GM18505 (cell line): ENCODE results near the gene SOAT2.
"Not testable (repeated sequence)": the region's sequence is repeated elsewhere in the genome, so short reads cannot be mapped to it uniquely, and the experiment has no call there.

Experiments used
- ATAC-seq: cut with Tn5 transposase; IDR thresholded peaks from one replicate; pipeline ENCODE4 v1.9.1; 2021; ENCODE audit not compliant: unreplicated experiment
- POLR2A ChIP-seq: IDR thresholded peaks from 4 replicates; pipeline ENCODE4 v1.6.1; 2011; ENCODE audit warnings: borderline replicate concordance; ENCODE audit not compliant: insufficient read depth, insufficient read length; ENCODE audit errors: extremely low read depth

The SOAT2 gene

DNA sequence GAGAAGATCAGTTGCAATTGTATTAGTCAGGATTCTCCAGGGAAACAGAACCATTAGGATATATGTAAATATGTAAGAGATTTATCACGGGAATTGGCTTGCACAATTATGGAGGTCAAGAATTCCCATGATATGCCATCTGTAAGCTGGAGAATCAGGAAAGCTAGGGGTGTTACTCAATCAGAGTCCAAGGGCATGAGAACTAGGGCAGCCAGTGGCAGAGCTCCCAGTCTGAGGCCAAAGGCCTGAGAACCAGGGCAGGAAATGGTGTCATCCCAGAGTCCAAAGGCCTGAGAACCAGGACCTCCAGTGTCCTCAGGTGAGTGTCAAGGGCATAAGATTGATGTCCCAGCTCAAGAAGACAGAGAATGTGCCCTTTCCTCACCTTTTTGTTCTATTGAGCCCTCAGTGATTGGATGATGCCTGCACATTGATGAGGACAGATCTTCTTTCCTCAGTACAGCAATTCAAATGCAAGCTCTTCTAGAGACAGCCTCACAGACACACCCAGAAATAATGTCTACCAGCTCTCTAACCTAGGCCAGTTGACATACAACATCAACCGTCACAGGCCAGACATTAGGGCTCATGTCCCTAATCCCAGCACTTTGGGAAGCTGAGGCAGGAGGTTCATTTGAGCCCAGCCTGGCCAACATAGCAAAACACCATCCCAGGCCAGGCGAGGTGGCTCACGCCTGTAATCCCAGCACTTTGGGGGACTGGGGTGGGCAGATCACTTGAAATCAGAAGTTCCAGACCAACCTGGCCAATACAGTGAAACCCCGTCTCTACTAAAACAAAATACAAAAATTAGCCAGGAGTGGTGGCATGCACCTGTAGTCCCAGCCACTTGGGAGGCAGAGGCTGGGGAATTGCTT lies 42.3 kb downstream of the SOAT2 start:
- TF ChIP-seq POLR2A: no peak
- ATAC-seq: no peak

DNA sequence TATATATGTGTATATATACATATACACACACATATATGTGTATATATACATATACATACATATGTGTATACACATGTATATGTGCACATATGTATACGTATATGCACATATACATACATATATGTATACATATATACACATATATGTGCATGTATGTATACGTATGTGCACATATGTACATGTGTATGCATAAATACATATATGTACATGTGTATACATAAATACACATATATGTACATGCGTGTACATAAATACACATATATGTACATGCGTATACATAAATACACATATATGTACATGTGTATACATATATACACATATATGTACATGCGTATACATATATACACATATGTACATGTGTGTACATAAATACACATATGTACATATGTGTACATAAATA lies 43.9 kb downstream of the SOAT2 start:
- ATAC-seq: no peak
- no peak for TF ChIP-seq POLR2A

DNA sequence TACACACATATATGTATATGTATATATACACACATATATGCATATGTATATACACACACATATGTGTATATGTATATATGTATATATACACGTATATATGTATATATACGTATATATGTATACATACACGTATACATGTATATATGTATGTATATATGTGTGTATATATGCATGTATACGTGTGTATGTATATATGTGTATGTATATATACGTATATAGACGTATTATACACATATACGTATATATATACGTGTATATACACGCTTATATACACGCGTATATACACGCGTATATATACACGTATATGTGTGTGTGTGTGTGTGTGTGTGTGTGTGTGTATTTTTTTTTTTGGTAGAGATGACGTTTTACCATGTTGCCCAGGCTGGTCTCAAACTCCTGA lies 44.4 kb downstream of the SOAT2 start:
- ATAC-seq: no peak
- no peak for TF ChIP-seq POLR2A

DNA sequence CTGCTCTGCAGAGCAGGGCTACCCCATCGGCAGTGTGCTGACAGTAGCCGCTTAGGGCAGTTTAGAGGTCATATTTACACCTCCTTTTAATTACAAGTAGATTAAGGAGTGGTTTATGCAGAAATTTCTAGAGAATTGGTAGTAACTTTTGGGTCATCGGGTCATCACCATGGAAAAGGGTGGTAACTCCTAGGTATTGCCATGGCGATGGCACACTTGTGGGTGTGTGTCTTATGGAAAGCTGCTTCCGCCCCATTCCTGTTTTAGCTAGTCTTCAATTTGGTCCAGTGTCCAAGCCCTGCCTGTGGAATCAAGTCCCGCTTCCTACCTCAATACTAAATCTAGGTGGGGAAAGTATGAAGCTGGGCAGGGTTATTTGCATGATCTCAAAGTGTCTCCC lies 47.8 kb downstream of the SOAT2 start:
- no peak for TF ChIP-seq POLR2A
- ATAC-seq: no peak

DNA sequence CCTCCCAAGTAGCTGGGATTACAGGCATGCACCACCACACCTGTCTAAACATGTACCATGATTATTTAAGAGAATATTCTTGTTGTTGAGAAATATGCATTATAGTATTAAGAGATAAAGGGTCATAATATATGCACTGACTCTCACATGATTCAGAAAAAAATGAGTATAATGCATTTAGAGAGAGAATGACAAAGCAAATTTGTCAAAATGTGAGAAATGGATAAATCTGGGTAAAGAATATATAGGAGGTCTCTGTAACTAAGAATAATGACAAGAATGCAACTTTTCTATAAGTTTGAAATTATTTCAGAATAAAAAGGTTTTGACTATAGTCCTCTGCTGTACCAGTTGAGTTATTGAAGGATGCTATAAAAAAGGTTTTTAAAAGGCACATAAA lies 49.1 kb downstream of the SOAT2 start:
- no peak for ATAC-seq

DNA sequence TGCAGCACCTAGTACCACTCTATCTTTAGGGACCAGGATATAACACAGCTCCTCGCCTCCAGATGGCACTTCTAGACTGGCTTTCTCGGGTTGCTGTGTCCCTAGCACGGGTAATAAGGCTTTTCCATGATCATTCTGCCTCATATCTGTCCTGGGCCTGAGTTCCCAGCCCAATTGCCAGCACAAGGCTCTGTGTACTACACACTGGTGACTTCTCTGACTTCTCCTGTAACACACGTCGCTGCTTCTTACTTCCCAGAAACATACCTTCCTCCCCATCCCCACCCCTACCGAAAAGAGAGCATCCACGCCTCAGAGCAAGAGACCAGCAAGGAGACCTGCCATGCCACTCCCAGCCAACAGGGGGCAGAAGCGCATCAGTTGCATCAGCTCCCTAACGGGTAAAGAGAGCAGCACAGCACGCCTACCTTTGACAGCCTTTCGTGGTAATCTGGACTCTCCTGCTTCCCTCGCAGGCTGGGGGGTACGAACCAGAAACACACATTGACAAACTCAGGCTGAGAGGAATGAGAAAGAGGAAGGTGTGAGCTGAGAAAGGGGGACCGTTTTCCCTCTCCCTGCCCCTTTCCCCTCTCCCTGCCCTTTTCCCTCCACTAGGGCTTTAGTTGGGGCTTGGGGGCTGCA lies 56.0 kb downstream of the SOAT2 start:
- no peak for ATAC-seq
- TF ChIP-seq POLR2A: no peak

More for the DNA sequence above, 49.1 kb downstream of the SOAT2 start:
- TF ChIP-seq POLR2A: no peak

DNA sequence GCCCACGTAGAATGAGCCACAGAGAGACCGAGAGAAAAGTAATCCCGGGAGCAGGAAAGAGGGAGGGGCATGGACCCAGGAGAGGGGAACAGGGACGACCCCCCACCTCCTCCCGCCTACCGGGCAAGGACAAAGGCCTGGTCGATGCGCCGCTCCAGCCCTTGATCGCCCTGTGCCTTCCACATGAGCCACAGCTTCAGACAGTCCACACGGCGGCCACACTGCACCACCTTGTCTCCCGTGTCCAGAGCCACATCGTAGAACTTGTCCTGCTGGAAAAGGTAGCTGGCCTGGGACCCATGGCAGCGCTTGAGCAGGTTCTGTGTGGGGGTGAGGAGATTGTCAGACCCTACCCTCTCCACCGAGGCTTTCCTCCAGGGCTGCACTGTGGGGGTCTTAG lies 56.7 kb downstream of the SOAT2 start:
- ATAC-seq: no peak
- TF ChIP-seq POLR2A: no peak

DNA sequence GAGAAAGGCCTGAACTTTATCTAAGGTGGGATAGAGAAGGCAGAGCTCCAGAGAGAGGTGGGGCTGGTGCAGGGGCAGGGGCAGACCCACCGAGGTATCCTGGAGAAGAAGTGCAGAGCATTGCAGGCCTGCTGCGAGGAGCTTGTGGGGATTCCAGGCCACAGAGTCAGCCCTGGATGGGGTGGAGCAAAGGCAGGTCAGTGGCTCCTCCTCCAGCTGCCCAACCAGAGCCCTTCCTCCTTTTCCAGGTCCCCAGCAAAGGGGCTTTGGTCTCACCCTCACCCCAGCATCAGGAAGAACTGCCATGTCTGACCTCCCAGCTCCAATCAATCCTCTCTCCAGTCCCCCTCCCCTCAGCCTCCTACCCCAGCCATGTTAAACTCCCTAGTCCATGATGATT lies 57.4 kb downstream of the SOAT2 start:
- TF ChIP-seq POLR2A: no peak
- no peak for ATAC-seq

DNA sequence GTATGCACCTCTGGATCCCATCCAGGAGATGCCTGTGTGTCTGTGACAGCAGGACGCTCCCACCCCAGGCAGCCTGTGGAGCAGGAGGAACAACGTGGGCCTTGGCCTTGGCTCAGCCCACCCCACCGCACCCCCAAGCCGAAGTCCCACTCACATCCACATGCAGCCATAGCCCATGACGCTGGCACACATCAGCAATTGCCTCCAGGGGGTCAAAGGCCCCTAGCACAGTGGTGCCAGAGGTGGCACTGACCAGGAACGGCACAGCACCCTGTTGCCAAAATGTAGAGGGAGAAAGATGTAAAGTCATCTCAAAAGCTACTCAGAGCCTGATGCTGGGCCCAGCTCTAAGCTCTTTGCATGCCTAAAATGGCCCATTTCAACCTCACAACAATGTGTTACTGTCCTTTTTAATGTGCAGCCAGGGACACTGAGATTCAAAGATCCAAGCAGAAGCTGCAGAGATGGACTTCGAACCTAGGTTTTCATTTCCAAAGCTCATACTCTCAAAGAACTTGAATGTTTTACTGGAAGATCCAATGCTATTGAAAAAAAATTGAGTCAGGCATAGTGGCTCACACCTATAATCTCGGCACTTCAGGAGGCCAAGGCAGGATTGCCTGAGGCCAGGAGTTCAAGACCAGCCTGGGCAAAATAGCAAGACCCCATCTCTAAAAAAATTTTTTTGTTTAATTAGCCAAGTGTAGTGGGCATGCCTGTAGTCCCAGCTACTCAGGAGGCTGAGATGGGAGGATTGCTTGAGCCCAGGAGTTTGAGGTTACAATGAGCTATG lies 58.0 kb downstream of the SOAT2 start:
- no peak for ATAC-seq
- no peak for TF ChIP-seq POLR2A

DNA sequence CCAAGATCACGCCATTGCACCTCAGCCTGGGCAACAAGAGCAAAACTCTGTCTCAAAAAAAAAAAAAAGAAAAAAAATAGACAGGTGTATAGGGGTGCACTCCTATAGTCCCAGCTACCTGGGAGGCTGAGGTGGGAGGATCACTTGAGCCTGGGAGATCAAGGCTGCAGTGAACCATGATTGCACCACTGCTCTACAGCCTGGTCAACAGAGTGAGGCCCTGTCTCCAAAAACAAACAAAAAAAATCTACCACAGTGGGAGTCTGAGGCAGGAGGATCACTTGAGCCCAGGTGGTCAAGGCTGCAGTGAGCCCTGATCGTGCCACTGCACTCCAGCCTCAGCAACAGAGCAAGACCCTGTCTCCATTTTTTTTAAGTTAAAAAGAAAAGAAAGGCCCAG lies 59.7 kb downstream of the SOAT2 start:
- ATAC-seq: not testable (repeated sequence)

DNA sequence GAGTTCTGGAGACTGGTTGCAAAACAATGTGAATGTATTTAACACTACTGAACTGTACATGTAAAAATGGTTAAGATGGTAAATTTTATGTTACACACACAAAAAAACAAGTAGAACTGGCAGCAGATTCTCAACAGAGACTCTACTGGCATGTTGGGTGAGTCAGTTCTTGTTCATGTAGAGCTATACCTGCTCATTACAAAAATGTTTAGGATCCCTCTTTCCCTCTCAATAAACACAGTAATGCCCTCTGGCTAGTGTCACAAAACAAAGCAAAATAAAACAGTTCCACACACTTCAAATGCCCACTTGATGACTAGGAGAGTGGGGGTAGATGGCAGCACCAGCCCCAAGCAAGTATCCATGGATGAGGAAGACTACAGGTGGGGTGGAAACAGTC lies 63.6 kb downstream of the SOAT2 start:
- no peak for ATAC-seq
- no peak for TF ChIP-seq POLR2A

DNA sequence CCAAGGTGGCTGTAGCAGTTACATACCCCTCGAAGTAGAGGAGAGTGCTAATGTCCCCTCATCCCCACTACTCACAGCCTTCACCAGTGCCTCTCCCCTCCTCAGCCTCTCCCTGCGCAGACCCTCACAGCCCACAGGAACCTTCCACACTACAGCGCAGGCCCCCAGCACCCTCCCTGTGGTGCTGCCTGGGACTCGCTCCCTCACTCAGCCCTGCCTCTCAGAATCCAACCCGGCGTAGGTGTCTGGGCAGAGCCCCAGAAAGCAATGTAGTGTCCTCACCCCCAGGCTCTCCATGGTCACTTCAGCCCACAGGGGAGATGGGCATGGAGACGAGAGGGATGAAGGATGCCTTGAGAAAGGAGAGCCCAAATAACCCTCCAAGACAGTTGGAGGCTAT lies 66.4 kb downstream of the SOAT2 start:
- no peak for TF ChIP-seq POLR2A

DNA sequence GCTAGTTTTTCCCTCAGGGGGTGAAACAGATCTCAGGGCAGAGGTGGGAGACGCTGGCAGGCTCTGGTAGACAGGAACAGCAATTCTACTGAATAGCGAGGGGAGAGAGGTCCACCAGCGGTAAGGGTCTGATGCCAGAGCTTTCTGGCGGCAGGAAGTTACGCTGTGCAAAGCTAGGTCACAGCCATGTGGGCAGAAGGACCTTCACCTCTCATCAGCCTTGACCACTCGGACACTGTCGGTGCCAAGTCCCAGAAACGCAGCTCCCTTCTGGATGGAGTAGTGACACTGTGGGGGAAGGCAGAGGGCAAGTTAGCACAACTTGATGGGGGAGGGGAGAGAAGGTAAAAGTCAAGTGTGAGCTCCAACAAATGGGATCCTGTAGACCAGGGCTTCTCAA lies 66.9 kb downstream of the SOAT2 start:
- no peak for TF ChIP-seq POLR2A
- no peak for ATAC-seq

More for the DNA sequence above, 66.4 kb downstream of the SOAT2 start:
- ATAC-seq: no peak
